Measurements from ENCODE around the gene LONRF2.

LONRF2 gene

DNA sequence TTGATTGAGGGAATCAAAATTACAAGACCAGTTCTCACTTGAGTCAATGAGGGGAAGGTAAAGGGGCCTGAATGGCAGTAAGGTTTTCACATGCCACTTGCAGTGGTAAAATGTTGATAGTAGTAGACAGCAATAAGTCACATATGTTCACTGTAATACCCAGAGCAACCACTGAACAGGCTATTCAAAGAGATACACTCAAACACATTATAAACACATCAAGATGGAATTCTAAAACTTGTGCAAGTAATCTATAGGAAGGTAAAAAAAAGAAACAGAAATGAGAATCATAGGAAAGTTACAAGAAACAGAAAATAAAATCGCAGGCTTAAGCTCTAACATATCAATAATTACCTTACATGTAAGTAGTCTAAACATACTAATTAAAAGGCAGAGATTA is 93.3 kb downstream of the LONRF2 start:
- FAIRE-seq (no peak), DNase-seq (ENCODE audit: insufficient read length, low spot score) (no peak)
- TF ChIP-seq, protein P1, sequence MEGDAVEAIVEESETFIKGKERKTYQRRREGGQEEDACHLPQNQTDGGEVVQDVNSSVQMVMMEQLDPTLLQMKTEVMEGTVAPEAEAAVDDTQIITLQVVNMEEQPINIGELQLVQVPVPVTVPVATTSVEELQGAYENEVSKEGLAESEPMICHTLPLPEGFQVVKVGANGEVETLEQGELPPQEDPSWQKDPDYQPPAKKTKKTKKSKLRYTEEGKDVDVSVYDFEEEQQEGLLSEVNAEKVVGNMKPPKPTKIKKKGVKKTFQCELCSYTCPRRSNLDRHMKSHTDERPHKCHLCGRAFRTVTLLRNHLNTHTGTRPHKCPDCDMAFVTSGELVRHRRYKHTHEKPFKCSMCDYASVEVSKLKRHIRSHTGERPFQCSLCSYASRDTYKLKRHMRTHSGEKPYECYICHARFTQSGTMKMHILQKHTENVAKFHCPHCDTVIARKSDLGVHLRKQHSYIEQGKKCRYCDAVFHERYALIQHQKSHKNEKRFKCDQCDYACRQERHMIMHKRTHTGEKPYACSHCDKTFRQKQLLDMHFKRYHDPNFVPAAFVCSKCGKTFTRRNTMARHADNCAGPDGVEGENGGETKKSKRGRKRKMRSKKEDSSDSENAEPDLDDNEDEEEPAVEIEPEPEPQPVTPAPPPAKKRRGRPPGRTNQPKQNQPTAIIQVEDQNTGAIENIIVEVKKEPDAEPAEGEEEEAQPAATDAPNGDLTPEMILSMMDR (IDR thresholded peaks at IDR 0.05; ENCODE audit: insufficient read depth, missing control alignments), result no peak

DNA sequence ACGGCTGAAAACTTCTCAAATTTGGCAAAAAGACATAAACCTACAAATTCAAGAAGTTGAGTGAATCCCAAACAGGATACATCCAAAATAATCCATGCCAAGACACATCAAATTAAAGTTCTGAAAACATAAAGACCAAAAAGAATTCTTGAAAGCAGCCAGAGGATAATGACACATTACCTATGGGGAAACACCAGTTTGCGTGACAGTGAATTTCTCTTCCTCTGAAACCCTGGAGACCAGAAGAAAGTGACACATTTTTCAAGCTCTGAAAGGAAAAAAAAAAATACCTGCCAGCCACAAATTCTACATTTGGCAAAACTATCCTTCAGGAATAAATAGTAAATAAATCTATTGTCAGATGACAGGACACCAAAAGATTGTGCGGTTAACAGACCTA is 93.9 kb downstream of the LONRF2 start:
- FAIRE-seq, result no peak
- DNase-seq (ENCODE audit: insufficient read length, low spot score), result no peak
- TF ChIP-seq, protein P1 (IDR thresholded peaks at IDR 0.05; ENCODE audit: insufficient read depth, missing control alignments), result no peak

DNA sequence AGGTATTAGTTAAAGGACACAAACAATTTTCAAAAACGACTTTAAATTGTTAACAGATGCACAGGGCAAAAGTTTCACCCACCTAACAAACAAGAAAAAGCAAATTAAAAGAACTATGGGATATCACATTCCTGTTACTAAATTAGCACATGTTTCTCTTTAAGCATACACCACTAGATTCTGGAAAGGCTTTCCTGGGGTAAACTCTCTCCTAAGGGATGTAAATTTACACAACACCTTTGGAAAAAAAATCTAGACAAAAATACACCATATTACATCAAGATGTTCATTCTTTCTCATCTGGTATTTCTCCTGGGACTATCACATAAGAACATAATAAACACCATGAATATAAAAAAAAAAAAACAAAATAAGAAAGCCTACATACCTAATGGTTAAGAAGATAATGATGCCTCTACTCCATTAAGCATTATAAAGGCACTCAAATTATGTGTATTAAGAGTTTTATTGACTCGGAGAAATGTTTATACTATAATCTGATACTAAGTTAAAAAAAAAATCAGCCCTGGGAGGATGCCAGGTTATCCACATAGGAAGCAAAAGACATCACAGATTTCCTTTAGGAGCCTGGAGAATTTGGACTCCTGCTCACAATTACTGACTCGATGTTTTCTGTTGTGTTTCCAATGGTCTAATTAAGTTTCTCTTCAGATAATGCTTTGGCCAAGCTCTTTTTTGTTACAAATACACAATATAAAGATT is 97.2 kb downstream of the LONRF2 start:
- no peak for FAIRE-seq

DNA sequence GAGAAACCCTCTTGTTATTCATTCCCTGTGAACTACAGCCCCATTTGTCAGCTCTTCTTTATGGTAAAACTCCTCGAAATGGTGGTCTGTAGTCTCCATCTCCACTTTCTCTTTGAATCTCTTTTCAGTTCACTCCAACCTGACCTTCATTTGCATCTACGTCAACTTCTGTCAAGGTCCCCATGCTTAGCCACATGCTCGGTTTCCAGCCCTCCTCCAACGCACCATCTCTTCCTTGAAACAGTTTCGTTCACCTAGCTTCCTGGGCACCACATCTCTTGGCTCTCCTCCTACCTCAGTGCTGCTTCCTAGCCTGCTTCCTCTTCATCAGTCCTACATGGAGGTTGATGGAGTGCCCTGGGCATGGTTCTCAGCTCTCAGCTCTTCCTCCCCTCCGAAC is 98.8 kb downstream of the LONRF2 start:
- TF ChIP-seq, protein P1 (IDR thresholded peaks at IDR 0.05; ENCODE audit: insufficient read depth, missing control alignments), result no peak
- DNase-seq (ENCODE audit: insufficient read length, low spot score) (no peak), FAIRE-seq (no peak)

More for the DNA sequence above, 97.2 kb downstream of the LONRF2 start:
- no peak for DNase-seq (ENCODE audit: insufficient read length, low spot score)
- TF ChIP-seq, protein P1 (IDR thresholded peaks at IDR 0.05; ENCODE audit: insufficient read depth, missing control alignments), result no peak
